Endodermal cell (in vitro differentiated cells): ENCODE data around the gene DLGAP3. TPM values are rescaled to one million over a fixed set of nuclear protein-coding genes. Genes with fewer than 3 reads are reported as not detected.

Experiments
- DNase-seq: peaks from one replicate; pipeline ENCODE4 v3.0.0-alpha.2; 2017
- H3K27ac ChIP-seq: 2 replicates; pipeline ENCODE4 v1.5.1; 2013; ENCODE audit warnings: mild to moderate bottlenecking, low read depth, low read length, moderate library complexity
- H3K27me3 ChIP-seq: 2 replicates; pipeline ENCODE4 v1.6.1; 2013; ENCODE audit warnings: mild to moderate bottlenecking, low read length, moderate library complexity; ENCODE audit not compliant: insufficient read depth, control insufficient read depth, poor library complexity, severe bottlenecking
- H3K36me3 ChIP-seq: 2 replicates; pipeline ENCODE4 v1.7.0; 2013; ENCODE audit warnings: mild to moderate bottlenecking, low read length, moderate library complexity; ENCODE audit not compliant: control insufficient read depth, insufficient read depth
- H3K4me1 ChIP-seq: one replicate; pipeline ENCODE4 v1.7.0; 2013; ENCODE audit warnings: low read length; ENCODE audit not compliant: control insufficient read depth, insufficient read depth
- H3K4me3 ChIP-seq: 2 replicates; pipeline ENCODE4 v1.5.1; 2013; ENCODE audit warnings: mild to moderate bottlenecking, low read length, moderate library complexity
- H3K9ac ChIP-seq: 2 replicates; pipeline ENCODE4 v1.6.1; 2013; ENCODE audit warnings: mild to moderate bottlenecking, low read length, moderate library complexity; ENCODE audit not compliant: poor library complexity, severe bottlenecking; ENCODE audit errors: extremely low read depth
- H3K9me3 ChIP-seq: 2 replicates; pipeline ENCODE4 v1.6.1; 2013; ENCODE audit warnings: mild to moderate bottlenecking, low read length, moderate library complexity; ENCODE audit not compliant: control insufficient read depth
- H3K27ac Mint-ChIP-seq: 2 replicates; pipeline ENCODE4 v1.8.0; 2020; ENCODE audit warnings: mixed read lengths
- H3K27me3 Mint-ChIP-seq: 2 replicates; pipeline ENCODE4 v1.8.0; 2021; ENCODE audit warnings: mild to moderate bottlenecking, mixed read lengths; ENCODE audit not compliant: insufficient read depth
- H3K36me3 Mint-ChIP-seq: 2 replicates; pipeline ENCODE4 v1.8.0; 2020; ENCODE audit warnings: low read depth, mixed read lengths
- H3K4me1 Mint-ChIP-seq: 2 replicates; pipeline ENCODE4 v1.8.0; 2020; ENCODE audit warnings: mixed read lengths
- H3K4me3 Mint-ChIP-seq: 2 replicates; pipeline ENCODE4 v1.8.0; 2020; ENCODE audit warnings: mild to moderate bottlenecking, moderate library complexity, mixed read lengths
- H3K9me3 Mint-ChIP-seq: 2 replicates; pipeline ENCODE4 v1.8.0; 2020; ENCODE audit warnings: mild to moderate bottlenecking, mixed read lengths
- WGBS, 2 experiments: methylation state at CpG; one replicate each; pipeline versions ENCODE4 v1.1.5 to v1.1.7; 2013; ENCODE audit warnings: missing lambda C conversion rate in 2 of 2, mixed read lengths in 1 of 2; ENCODE audit not compliant: insufficient coverage in 1 of 2, insufficient read length in 1 of 2; 5-methylcytosine and 5-hydroxymethylcytosine counted together
- total RNA-seq, 2 donors: library from RNA; stranded (reverse); fragmentation: NEBNext Ultra II Directional in 1 of 2; extraction: Animal tissue kit (Norgen Biotek cat#: 25700) in 1 of 2; gene quantifications; 2 replicates in 1 of 2; 3 replicates in 1 of 2; pipeline ENCODE4 v1.2.1, GENCODE V29; 2021
- TF ChIP-seq, protein P1 (sequence below): fragments of 200-600 bp; sonication (generic); conservative IDR thresholded peaks from 2 replicates; pipeline ENCODE4 v1.5.0; 2021; ENCODE audit warnings: antibody characterized with exemption, mild to moderate bottlenecking

DLGAP3 gene
- total RNA-seq, 2 donors from 2014 or later = 4.4 to 4.6 TPM

DNA sequence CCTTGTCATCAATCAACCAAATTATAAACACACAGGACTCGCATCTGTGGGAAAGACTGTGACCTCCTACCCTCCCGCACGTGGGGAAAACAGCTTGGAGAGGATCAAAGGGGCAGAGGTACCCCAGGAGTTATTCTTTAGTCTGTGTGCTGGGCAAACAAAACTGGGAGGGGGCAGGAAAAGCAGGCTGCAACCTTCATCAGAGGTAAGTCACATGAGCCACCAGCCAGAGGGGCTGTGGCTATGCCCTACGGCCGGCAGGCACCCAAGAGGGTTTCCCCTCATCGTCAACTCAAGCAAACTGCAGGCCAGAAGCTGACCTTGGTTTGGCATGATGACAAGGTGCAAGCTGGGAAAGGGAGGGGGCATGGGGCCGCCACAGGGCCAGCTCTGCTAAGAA is 82.4 kb downstream of the DLGAP3 start:
- H3K9me3 Mint-ChIP-seq = no peaks in the 10 kb centered on the region
- H3K36me3 Mint-ChIP-seq = peaks cover 11% of the 10 kb centered on the region
- Histone ChIP-seq H3K27ac (peak overlapping the region; percentile 79), H3K9ac (no peak overlapping the region), H3K36me3 (peaks cover 22% of the 10 kb centered on the region), H3K4me3 (no peak overlapping the region), H3K4me1 (peaks cover 55% of the 10 kb centered on the region), H3K9me3 (no peaks in the 10 kb centered on the region), H3K27me3 (no peaks in the 10 kb centered on the region)
- no peak for DNase-seq
- TF ChIP-seq, protein P1, sequence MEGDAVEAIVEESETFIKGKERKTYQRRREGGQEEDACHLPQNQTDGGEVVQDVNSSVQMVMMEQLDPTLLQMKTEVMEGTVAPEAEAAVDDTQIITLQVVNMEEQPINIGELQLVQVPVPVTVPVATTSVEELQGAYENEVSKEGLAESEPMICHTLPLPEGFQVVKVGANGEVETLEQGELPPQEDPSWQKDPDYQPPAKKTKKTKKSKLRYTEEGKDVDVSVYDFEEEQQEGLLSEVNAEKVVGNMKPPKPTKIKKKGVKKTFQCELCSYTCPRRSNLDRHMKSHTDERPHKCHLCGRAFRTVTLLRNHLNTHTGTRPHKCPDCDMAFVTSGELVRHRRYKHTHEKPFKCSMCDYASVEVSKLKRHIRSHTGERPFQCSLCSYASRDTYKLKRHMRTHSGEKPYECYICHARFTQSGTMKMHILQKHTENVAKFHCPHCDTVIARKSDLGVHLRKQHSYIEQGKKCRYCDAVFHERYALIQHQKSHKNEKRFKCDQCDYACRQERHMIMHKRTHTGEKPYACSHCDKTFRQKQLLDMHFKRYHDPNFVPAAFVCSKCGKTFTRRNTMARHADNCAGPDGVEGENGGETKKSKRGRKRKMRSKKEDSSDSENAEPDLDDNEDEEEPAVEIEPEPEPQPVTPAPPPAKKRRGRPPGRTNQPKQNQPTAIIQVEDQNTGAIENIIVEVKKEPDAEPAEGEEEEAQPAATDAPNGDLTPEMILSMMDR = no peak
- peak overlapping the region; percentile 64 for H3K27ac Mint-ChIP-seq
- 71 to 78% methylated on average over 4 to 7 of the region's 7 CpGs for WGBS, 2 experiments
- no peak overlapping the region for H3K4me3 Mint-ChIP-seq
- H3K4me1 Mint-ChIP-seq = peaks cover 82% of the 10 kb centered on the region
- no peaks in the 10 kb centered on the region for H3K27me3 Mint-ChIP-seq

DNA sequence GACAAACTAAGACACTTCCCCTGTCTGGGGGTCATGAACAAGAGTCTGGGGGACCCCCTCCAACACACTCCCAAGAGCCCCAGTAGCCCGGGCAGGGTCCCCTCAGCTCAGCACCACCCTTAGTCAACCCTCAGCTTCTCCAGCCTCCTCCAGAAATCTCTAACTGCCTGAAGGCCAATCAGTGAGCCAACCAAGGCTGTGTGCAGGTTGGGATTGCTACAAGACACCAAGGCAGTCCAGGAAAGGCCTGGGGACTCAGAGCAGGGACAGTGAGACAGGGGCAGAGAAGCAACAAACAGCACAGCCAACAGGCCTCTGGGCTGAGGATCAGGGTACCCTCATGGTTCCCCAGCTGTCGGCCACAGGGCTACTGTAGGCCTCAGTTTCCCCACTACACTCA is 83.2 kb downstream of the DLGAP3 start:
- Histone ChIP-seq H3K4me3 (no peak overlapping the region), H3K36me3 (peaks cover 15% of the 10 kb centered on the region), H3K9ac (no peak overlapping the region), H3K9me3 (no peaks in the 10 kb centered on the region), H3K4me1 (peaks cover 55% of the 10 kb centered on the region), H3K27me3 (no peaks in the 10 kb centered on the region), H3K27ac (peak overlapping the region; percentile 79)
- Mint-ChIP-seq H3K27ac (peak overlapping the region; percentile 64), H3K4me1 (peaks cover 80% of the 10 kb centered on the region), H3K9me3 (no peaks in the 10 kb centered on the region), H3K36me3 (peaks cover 11% of the 10 kb centered on the region), H3K27me3 (no peaks in the 10 kb centered on the region), H3K4me3 (no peak overlapping the region)
- TF ChIP-seq, protein P1 = no peak
- no peak for DNase-seq
- 74% methylated on average over 2 of the region's 2 CpGs; no CpG with 5 or more reads in 1 of the 2 experiments for WGBS, 2 experiments

DNA sequence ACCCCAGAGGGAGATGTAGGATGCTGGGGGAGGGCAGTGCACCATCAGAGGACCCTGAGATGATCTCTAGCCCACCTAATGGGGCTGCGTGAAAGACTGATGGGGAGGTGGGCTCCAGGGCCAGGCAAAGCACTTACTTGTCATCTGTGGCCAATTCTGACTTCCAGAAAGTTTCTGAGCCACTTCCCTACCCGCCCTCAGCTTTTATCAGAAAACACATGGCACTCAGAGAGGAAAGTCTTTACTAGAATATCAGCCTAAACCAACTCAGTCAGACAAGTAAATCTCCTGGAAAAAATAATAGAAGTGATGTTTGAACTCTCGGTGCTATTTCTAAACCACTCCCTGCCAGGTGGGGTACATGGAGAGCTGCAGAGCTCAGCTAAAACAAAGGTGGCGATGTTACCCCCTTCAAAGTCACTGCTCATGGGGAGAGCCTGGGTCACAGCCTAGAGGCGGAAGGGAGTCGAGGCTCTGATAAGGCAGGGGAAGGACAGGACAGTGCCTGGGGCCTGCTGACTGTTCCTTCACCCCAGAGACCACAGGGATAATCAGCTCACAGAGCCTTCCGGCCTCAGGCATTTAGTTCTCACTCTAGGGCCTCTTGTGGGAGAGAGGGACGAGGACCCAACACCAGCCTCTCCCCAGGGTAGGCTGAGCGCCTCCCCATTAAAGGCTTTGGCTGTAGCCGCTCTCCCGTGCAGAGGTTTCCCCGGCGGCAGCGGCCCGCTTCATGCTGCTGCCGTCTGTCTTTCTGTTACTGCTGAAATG is 84.1 kb downstream of the DLGAP3 start:
- Histone ChIP-seq H3K27ac (peak overlapping the region; percentile 98), H3K36me3 (peaks cover 6% of the 10 kb centered on the region), H3K9ac (peak overlapping the region; percentile 77), H3K4me1 (peaks cover 55% of the 10 kb centered on the region), H3K4me3 (no peak overlapping the region), H3K9me3 (no peaks in the 10 kb centered on the region), H3K27me3 (no peaks in the 10 kb centered on the region)
- H3K27ac Mint-ChIP-seq = peak overlapping the region; percentile 97
- 86 to 91% methylated on average over 11 to 16 of the region's 16 CpGs for WGBS, 2 experiments
- DNase-seq = peak; percentile 62
- peaks cover 72% of the 10 kb centered on the region for H3K4me1 Mint-ChIP-seq
- H3K36me3 Mint-ChIP-seq = peaks cover 11% of the 10 kb centered on the region
- TF ChIP-seq, protein P1 = peak; percentile 32
- no peaks in the 10 kb centered on the region for H3K9me3 Mint-ChIP-seq
- peak overlapping the region; percentile 18 for H3K4me3 Mint-ChIP-seq
- H3K27me3 Mint-ChIP-seq = no peaks in the 10 kb centered on the region
